ENCODE results near the gene EIF2B5.

GRCh38 chr3:184158404-184158803 is 23.2 kb downstream of the EIF2B5 start:
- TF ChIP-seq CTCF (IDR thresholded peaks at IDR 0.05; ENCODE audit: low read length): no peak
- TF ChIP-seq EZH2 (IDR thresholded peaks at IDR 0.05; ENCODE audit: borderline replicate concordance, low read length): no peak
